GM21786 (cell line): Measurements from ENCODE around the gene FAM83F.

Source experiments
- ATAC-seq: cut with Tn5 transposase; IDR thresholded peaks from one replicate; pipeline ENCODE4 v1.9.1; 2021; ENCODE audit not compliant: unreplicated experiment

Gene FAM83F

DNA sequence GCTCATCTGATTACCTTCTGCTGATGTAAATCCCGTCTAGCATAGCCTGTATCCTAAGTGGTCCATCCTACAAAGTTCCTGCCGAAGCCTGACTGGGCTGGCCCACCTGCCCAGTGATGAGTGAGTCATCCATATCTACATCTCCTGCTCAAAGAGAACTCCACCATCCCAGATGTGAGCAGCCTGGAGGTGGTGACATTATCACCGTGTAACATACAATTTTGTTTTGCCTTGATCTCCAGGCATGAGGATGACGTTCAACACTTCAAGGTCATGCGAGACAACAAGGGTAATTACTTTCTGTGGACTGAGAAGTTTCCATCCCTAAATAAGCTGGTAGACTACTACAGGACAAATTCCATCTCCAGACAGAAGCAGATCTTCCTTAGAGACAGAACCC is 29.0 kb upstream of the FAM83F start:
- no peak for ATAC-seq

DNA sequence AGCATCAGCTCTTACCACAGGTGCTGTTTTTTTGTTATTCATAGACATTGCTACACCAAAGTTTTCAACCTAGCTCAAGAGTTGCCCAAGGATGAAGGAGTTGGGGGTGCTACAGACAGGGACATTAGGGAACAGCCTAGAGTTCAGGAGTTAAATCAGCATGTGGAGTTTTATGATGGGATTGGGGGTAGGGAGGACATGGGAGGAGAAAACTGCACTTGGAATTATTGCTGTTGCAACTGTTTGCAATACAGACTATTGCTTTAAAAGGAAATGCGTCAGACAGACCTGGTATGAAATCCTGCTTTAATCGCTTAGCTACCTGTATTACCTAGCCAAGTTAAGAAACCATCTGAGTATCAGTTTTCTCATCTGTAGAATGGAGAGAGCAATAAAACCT is 28.3 kb upstream of the FAM83F start:
- no peak for ATAC-seq

DNA sequence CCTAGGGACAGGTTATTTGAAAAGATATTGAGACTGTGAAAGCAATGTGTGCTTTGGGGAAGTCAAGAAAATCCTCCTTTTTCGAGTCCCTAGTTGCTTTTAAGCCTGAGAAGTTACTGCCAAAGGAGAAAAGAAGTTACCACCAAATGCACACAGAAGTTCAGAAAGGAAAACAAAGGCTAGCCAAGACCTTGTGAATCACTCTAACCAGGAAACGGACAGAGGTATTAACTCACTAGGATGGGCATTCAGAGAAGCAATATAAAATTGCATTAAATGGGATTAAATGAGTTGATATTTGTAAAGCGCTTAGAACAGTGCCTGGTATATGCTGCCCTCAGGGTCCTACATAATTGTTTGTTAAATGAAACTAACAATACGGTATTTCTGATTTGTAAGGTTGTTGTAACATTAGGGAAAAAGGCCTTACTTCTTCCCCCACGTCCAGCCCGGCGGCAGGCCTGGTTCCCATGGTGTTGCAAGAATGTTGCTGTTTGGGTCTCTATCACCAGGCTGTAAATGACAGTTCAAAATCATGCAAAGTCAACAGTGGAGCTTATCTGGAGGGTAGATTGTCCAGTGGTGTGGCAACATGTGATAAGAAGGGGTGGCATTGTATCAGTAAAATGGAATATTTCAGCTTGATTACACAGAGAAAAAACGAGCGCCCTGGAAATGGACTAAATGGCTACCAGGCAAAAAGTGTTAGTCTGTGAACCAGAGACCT is 27.5 kb upstream of the FAM83F start:
- no peak for ATAC-seq

DNA sequence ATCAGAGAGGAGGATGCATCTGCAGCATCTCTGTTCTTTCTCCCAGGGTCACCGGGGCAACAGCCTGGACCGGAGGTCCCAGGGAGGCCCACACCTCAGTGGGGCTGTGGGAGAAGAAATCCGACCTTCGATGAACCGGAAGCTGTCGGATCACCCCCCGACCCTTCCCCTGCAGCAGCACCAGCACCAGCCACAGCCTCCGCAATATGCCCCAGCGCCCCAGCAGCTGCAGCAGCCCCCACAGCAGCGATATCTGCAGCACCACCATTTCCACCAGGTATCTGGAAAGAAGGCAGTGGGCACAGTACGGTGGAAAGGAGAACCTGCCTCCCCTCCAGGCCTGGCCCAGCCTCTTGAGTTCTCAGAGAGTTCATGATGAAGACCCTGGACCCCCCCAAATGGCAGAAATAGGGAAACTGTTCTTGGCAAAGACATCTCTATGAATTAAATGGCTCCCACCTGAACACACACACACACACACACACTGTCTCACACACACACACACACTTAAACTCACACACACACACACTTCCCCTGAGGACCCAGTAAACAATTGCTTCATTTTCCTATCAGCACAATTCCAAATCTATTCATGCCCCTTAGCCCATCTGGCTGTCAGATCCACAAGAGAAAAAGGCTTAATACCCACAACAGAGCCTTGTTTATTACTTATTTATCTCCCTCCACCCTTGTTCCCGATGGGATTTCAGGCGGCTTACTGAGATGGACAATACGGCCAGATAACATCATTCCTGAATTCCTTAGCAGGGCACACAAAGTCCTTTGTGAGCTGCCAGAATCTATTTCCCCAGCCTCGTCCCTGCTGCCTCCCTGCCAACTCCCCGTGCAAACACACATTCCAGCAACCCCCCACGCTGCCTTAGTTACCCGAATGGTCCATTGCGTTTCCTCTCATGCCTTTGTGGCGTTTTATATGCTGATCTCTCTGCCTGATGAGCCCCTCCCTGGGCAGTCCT is 26.5 kb upstream of the FAM83F start:
- ATAC-seq, result no peak

DNA sequence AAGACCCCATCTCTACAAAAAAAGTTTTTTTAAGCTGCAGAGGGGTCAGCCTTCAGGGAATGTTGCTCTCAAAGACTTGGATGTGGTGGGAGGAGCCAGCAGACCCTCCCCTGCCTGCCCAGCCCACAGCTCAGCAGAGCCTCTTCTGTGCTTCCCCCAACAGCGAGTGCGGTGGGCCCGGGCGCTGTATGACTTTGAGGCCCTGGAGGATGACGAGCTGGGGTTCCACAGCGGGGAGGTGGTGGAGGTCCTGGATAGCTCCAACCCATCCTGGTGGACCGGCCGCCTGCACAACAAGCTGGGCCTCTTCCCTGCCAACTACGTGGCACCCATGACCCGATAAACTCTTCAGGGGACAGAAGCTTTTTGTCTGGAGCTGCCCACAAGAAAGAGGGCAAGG is 24.0 kb upstream of the FAM83F start:
- no peak for ATAC-seq

DNA sequence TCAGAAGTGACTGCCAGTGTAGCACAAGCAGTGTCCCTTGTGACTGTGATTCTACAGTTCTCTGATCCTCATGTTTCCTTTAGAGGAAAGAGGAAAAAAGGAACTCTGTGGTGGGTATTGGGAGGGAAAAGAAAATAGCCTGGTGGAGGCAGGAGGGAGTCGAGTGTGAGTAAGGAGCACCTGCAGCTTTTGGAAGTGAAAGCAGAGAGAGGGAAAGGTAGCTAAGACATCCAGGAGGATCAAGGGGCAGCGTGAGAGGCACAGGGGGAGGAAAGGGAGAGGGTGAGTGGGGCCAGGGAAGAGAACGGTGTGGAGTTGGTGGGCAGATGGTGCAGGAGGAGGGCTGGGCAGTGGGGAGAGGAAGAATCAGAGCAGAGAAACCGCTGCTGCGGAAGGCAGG is 22.1 kb upstream of the FAM83F start:
- no peak for ATAC-seq

DNA sequence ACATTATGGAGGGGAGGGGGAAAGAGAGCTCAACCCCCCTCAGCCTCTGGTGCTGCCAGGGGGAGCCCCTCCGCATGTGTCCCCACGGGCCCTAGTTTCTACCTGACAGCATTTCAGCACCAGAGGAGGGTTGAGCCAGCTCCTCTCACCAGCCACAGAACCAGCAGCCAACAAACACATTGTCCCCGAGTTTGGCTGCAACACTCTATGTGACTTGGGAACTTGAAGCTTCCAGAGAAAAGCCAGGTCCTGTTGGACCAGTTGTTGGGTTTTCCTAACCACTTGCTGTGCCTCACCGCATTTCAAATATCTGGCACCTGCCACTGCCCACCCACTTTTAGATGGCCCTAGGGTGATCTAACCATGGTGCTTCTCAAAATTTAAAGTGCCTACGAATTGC is 21.1 kb upstream of the FAM83F start:
- ATAC-seq, result no peak

DNA sequence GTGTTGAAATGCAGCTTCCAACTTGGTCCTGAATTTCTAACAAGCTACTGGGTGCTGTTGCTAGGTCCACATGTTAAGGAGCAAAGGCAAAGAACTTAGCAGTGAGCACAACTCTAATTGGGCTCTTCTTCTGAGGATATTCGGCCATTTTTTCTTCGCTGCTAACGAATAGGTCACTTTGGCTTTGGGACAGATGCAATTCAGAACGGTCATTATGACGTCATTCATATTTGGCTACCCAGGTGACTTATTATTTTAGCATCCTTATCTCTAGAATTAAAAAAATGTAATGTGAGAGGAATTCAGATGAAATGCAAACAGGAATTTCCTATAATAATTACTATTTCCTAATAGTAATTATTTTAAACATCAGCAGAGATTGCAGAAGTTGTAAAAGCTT is 20.7 kb upstream of the FAM83F start:
- no peak for ATAC-seq

DNA sequence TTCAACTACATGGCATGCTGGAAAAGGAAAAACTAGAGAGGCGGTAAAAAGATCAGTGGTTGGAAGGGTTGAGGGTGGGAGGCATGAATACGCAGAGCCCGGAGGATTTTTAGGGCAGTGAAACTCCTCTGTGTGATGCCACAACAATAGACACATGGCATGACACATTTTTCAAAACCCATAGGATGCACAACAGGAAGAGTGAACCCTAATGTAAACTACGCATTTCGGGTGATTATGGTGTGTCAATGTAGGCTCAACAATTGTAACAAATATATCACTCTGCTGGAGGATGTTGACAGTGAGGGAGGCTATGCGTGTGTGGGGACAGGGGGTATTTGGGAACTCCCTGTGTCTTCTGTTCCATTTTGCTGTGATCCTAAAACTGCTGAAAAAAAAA is 15.7 kb upstream of the FAM83F start:
- ATAC-seq, result no peak

DNA sequence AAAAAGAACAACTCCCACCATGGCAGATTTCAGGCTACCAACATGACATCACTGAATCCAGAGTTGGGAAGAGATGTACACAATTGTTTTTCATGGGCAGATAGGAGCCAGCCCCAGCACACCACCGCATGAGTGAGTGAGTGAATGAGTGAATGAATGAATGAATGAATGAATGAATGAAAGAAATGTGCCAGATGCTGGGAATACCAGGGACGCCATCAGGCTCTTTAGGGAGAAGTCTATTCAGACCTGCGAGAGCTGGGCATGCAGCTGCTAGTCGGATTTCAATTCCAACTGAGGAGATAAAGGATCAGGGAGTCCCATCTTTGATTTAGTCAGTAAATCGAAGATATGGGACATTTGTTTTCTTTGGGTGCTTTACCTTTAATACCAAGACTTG is 15.3 kb upstream of the FAM83F start:
- ATAC-seq, result no peak

DNA sequence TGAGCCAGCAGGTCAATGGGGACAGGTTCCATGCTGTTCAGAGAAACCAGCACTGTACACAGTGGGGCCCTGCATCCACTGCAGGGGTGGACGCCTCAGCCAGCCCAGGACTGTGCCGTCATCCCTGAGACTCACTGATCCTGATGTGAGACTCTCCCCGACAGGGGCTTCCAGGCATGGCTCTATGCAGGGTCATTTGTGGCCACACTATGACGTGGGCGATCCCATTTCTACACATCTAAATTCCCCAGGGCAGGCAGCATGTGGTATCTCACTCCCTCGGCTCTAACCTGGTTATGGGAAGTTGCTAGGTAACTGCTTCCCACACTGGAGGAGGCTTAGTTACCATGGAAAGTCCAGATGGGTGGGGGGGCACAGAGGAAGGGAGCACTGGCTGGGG is 14.2 kb upstream of the FAM83F start:
- ATAC-seq, result no peak

DNA sequence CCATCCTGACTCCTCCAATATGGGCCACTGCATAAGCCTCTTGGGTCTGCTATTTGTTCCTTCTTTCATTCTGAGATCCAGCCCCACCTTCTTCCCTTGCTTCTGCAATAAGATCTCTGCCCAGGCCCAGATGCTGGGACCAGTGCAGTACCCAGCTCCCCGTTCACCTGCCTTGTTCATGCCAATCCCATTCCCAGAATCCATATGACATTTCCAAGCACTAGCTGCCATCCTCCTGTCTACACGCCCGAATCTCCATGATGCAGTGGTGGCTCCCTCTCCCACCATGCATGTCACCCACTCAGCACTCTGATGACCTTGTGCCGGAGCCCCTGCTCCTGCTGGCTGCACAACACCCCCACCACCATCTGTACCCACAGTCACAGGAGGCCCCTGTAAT is 11.4 kb upstream of the FAM83F start:
- no peak for ATAC-seq

DNA sequence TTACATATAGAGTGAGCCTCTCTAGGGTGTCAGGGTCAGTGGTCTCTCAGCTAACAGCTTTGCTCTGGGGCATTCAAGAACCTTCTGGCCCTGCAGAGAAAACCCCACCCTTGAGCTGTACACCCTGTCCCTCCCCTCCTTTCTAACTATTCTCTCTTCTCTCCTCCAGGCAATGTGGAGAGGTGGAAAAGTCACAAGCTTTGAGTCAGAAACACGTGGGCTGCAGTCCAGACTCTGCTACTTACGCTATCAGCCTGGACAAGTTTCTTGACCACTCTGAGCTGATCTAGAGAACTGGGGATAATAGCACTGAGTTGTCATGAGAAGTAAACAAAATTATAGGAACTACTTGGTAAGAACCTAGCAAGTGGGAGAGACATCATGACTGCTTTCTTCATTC is 10.7 kb upstream of the FAM83F start:
- ATAC-seq, result no peak

DNA sequence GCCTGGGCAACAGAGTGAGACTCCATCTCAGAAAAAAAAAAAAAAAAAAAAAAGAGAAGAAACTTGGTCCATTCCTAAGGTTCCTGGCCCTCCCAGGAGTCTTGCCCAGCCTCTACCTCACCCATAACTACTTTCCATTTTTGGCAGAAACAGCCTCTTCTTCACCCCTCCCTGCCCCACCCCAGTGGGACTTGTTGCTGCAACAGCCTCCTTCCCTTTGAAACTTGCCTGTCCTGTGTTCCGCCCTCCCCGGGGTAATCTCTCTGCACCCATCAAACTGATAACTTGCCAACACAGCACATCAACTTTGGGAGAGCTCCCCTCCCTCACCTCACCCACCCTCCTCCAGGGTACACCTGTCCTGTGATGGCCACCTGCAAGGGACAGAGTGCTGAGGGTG is 10.0 kb upstream of the FAM83F start:
- no peak for ATAC-seq

DNA sequence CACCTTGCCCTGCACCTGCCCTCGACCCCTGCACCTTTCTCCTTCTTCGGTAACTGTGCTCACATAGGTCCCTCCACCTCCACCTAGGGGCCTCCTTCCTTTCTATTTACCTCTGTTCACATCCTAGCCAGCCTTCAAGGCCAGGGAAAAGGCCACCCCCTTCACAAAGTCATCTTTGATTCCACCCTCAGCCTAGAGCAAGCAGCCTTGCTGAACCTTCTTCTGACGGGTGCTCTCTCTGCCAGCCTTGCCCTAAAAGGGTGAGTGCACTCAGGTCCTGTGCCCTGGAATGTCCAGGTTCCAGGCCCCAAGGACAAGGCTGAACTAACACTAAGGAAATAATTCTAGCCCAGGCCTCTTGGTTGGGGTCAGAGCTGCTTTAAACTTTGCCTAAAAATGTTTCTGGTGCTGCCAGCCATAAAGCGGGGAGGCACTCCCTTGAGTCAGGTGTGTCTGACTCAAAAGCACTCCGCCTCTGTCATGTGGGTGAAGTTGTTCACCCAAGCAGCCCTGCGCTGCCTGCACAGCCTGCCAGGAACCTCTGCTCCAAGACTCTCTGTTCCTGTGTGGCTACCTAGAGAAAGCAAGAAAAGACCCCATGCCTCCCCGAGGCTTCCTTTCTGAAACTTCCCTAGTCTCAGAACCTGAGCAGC is 9.2 kb upstream of the FAM83F start:
- ATAC-seq, result no peak

DNA sequence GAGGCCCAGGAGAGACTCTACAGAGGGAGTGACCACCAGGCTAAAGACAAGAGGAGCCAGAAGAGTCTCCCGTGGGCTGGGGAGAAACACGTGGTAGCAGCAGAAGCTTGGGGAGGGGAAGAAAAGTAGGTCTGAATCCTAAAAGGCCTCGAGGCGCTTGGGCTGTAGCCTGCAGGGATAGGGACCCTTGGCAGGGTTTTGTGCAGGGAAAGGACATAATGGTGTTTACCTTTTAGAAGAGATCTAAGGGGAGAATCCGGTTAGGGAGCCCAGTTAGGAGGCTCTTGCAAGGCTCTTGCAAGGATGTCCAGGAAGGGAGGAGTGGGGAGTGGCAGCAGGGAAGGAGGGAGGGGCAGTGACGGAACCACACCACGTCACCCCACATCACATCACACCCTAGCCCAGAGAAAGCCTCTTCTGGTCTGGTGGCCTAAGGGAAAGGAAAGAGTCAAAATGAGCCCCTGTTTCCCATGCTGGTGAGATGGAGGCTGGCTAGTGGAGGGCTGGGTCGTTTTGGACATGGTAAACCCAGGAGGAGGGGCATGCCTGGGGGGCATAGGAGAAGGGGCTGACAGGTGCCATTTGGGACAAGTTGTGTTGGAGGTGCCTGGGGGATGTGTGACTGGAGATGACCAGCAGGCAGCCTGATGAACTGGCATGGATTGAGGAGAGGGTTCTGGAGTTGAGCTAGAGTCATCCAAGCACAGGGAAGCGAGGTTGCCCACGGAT is 6.2 kb upstream of the FAM83F start:
- no peak for ATAC-seq

DNA sequence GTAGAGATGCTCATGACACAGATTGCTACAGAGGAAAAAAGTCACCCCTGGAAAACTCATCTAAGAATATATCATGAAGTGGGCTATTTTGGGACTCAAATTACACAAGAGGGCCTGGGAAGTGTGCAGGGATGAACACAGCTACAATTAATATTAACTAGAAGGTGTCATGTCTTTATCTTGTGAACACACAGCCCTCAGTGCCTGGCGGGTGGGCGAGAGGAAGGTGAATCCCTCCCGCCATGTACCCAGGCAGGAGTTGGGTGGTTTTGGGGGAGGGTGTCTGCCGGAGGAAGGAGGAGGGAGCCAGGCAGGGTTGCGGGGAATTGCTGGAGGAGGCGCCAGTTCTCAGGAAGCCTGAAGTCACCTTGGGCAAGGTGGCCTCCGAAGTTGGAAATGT is 5.1 kb upstream of the FAM83F start:
- ATAC-seq, result no peak

DNA sequence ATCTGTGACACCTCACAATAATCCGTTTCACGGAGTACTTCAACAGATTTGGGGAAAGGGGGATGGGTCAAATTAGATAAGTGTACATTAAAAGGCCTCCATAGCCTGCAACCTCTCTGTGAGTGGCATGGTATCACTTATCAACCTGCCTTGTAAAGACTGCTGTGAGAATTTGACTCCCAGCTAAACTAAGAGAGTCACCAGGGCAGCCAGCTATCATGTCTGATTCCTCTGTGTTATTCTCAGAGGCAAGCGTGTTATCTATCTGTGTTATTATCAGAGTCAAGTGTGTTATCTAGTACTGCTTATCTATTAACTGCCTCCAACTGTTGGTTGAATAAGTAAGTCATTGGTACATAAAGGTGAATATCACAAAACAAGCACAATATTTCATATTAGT is 4.1 kb upstream of the FAM83F start:
- ATAC-seq, result no peak

DNA sequence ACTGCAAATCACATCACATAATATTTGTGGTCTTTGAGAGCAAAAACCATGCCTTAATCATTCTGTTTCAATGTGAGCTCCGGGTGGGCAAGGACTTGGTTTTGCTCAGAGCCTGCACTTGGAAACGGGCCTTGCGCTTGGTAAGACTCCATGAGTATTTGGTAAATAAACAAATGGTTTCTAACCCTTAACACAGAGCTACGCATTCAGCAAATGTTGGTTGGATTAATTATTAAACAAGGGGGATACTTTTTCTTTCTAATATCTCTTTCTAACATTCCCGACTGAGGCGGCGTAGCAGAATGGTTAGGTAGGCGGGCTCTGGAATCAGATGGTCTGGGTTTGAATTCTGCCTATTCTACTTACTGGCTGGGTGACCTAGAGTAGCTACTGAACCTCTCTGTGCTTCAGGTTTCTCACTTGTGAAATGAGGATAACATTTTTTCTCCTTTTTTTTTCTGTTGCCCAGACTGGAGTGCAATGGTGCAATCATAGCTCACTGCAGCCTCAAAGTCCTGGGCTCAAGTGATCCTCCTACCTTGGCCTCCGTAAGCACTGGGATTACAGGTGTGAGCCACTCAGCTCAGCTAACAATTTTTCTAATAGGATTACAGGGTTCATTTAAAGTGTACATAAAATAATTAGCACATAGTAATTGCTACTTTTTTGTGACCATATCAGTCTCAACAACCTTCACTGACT is 3.4 kb upstream of the FAM83F start:
- no peak for ATAC-seq

DNA sequence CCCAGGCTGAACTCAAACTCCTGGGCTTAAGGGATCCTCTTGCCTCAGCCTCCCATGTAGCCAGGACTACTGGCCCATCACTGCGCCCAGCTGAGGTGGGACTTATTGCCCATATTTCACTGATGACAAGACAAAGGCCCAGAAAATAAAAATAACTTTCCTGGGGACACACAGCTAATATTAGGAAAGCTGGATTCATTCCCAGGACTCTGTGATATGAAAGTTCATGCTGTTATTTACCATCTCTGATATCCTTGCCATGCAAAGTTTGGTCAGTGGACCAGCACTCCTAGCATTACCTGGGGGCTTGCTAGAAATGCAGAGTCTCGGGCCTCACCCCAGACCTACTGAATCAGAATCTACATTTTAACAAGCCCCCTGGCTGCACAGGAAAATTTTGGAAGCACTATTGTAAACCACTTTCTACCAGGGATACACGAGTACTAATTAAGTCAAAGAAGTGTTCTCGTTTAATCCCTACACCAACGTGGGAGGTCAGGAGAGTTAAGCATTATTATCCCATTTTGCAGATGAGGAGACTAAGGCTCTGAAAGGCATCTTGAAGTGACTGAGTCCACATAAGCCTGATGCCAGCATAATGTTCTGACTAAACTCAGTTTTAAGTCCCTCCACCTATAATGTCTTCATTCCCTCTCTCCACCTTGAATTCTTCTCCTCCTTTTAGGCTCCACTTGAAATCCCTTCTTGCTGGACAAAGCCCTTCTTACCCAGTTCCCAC is 2.5 kb upstream of the FAM83F start:
- ATAC-seq, result no peak
